Measurements from ENCODE around the gene COX7B. TPM values are rescaled to one million over a fixed set of nuclear protein-coding genes. Genes with fewer than 3 reads are reported as not detected.
"Not testable (repeated sequence)": the region's sequence is repeated elsewhere in the genome, so short reads cannot be mapped to it uniquely, and the experiment has no call there.

The COX7B gene, protein sequence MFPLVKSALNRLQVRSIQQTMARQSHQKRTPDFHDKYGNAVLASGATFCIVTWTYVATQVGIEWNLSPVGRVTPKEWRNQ
- polyA plus RNA-seq: 100 to 1,000 TPM; 287 to 697 (median 562) TPM

GRCh38 chrX:77899081-77899828 lies at the start of gene COX7B:
COX7B (plus strand) TSS chrX:77899468; CDS start chrX:77899554, 86 bp downstream.
- WGBS, 3 donors: 1 to 37% (median 1%) methylated on average over 28 of the region's 28 CpGs
- no peak within 1 kb of the TSS for H3K27ac ChIP-seq (ENCODE audit: low read depth, low read length)

DNA sequence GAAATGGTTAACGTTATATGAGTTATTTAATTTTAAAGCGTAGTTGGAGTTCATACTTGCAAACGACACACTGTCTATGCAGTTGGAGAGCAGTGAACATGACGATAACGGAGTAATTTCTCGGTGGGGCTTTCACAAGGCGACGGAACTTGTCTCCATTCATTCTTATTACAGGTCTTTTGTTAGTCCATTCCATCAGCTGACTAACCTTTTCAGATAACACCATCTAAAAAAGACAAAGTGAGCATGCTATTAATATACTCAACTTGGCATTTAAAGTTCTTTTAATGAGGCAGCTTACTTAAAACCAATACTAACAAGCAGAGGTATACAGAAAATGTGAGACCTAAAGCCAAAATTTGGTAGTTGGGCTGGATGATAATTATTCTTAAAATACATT lies 23.9 kb upstream of the COX7B start:
- no peak overlapping the region for H3K27ac ChIP-seq (ENCODE audit: low read depth, low read length)
- 87 to 98% (median 97%) methylated on average over 8 of the region's 8 CpGs for WGBS, 3 donors

DNA sequence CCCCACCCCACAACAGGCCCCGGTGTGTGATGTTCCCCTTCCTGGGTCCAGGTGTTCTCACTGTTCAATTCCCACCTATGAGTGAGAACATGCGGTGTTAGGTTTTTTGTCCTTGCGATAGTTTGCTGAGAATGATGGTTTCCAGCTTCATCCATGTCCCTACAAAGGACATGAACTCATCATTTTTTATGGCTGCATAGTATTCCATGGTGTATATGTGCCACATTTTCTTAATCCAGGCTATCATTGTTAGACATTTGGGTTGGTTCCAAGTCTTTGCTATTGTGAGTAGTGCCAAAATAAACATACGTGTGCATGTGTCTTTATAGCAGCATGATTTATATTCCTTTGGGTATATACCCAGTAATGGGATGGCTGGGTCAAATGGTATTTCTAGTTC lies 17.9 kb upstream of the COX7B start:
- WGBS, 3 donors: 69 to 92% (median 83%) methylated on average over 3 to 4 of the region's 4 CpGs
- H3K27ac ChIP-seq (ENCODE audit: low read depth, low read length): not testable (repeated sequence)

DNA sequence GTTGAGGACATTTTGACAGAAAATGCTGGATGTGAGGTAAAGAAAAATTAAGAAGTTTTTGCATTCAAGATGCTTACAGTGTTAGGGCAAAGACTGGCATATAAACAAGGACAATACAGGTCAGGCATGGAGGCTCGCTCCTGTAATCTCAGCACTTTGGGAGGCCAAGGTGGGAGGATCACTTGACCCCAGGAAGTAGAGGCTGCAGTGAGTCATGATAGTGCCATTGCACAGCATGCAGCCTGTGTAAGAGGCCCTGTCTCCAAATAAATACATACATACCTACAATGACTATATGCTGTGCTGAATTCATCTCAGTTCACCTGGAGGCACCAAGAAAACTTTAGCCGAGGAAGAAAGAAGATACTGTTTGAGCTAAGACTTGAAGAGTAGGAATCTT lies 6.4 kb upstream of the COX7B start:
- 84 to 96% (median 87%) methylated on average over 2 of the region's 2 CpGs for WGBS, 3 donors
- H3K27ac ChIP-seq (ENCODE audit: low read depth, low read length): no peak overlapping the region

DNA sequence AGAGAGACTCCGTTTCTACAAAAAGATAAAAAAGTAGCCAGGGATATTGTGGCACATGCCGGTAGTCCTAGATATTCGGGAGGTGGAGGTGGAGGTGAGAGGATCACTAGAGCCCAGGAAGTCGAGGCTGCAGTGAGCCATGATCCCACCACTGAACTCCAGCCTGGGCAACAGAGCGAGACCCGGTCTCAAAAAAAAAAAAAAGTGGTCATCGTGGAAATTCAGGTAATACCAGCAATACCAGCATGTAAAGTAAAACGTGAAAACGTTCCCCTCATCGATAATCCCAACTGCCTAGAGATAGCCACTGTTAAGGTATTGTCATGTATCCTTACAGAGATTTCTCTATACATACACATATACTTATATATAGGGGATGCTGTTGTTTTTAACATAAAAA lies 5.6 kb upstream of the COX7B start:
- 29 to 79% (median 67%) methylated on average over 7 to 10 of the region's 10 CpGs for WGBS, 3 donors
- H3K27ac ChIP-seq (ENCODE audit: low read depth, low read length): no peak overlapping the region

DNA sequence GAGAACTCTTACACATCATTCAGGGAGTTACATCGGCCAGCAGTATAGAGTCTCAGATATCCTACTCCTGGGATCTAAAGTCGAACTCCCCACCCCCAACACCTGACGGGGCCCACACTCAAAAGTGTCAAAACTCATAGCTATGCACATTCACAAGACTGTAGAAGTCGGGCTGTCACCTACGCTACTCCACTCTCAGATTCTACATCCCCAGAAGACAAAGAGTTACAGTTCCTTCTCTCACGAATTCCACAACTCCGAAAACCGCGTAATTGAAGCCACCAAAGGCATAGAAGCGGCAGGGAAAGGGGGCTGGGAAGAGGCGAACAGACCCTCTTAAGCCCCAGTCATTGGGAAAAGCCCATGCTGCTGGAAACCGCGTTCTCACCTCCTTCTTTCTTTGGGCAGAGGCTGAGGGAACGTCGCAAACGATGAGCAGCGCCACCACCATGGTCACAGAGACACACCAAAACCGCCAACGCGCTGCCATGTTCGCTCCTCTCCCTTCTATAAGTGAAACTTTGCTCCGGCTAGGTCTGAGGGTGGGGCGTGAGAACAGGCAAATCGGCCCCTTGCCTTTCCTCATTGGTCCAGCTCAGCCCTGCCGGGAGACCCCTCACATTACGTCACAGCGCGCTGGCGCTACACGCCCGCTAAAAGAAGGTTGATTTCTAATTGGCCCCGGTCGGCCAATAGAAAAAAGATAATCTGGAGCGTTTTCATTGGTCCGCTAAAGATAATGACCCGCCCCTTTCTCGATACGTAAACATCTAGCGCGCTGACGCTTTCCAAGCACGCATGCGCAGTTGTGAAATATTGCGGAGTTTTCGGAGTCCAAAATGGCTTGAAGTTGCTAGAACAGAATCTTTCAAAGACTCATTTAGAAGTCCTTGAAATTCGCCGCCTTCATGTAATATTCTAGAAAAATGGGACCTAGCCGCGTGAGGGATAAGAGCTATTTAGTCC lies 4.1 kb upstream of the COX7B start, which contains the start of gene MAGT1:
Gene MAGT1 (minus strand): TSS at position 515 of the 966 bp plus-strand sequence. CDS start 25 bp downstream, at position 490.
- peak within 1 kb of the TSS; percentile 75 for H3K27ac ChIP-seq (ENCODE audit: low read depth, low read length)
- WGBS, 3 donors: 0 to 32% (median 0%) methylated on average over 49 of the region's 49 CpGs

DNA sequence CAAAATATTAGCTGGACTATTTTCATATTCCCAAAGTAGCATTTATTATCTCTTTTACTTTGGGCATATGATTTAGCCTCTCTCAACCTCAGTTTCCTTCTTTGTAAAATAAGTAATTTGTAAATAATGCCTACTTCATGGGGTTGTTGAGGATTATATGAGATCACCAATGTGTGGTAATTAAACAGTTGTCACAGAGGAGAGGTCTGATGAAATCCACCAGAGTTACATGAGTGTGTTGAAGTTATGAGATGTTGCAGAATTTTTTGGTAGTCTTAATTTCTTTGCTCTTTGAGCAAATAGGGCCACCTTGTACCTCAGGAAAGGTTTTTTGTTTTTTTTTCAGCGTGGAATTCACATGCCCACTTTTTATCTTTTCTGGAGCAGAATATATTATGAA lies 1.4 kb downstream of the COX7B start:
- no peak overlapping the region for H3K27ac ChIP-seq (ENCODE audit: low read depth, low read length)
- WGBS, 3 donors: 47 to 70% (median 69%) methylated on average over 1 of the region's 1 CpG

DNA sequence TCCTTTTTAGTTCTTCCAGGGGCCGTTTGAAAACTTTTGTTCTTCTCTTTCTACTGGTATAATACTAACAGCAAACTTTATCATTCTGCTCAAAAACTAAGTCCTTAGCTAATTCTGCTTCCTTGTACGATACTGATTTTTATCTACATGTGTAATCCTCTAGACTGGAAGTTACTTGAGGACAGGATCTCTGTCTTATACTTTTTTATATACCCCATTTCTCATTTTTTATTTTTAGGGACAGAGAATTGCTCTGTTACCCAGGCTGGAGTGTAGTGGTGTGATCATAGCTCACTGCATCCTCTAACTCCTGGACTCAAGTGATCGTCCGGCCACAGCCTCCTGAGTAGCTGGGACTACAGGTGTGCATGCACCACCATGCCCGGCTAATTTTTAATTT lies 2.2 kb downstream of the COX7B start:
- WGBS, 3 donors: 82 to 88% (median 84%) methylated on average over 5 of the region's 5 CpGs
- H3K27ac ChIP-seq (ENCODE audit: low read depth, low read length): no peak overlapping the region

GRCh38 chrX:77910108-77910840 lies 11.0 kb downstream of the COX7B start, which contains the start of gene ATP7A:
ATP7A (plus strand) TSS chrX:77910693; CDS start chrX:77971642, 60,949 bp downstream.
- 1 to 33% (median 2%) methylated on average over 29 to 36 of the region's 36 CpGs for WGBS, 3 donors
- no peak within 1 kb of the TSS for H3K27ac ChIP-seq (ENCODE audit: low read depth, low read length)

GRCh38 chrX:77917294-77917933 lies 18.1 kb downstream of the COX7B start:
- no peak overlapping the region for H3K27ac ChIP-seq (ENCODE audit: low read depth, low read length)
- 36 to 60% (median 44%) methylated on average over 2 of the region's 2 CpGs for WGBS, 3 donors

DNA sequence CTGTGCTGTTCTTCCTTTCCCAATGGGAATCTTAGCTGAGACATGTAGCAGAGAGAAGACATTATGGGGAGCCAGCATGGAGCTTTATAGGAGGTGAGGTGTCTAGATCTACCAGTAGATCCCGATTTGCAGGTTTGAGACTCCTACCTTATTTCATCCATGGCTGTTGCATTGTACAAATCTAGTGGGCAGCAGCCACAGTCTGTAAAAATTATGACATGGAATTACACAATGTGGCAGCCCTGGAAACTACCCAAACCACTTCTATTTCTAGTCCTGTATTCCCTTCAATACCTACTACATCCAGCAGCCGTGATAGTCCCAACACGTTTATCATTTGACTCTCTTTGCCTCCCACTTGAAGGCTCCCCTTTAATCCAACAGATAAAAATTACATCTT lies 19.3 kb downstream of the COX7B start:
- no peak overlapping the region for H3K27ac ChIP-seq (ENCODE audit: low read depth, low read length)
- 22 to 62% (median 50%) methylated on average over 3 of the region's 3 CpGs for WGBS, 3 donors

- not testable (repeated sequence) for H3K27ac ChIP-seq (ENCODE audit: low read depth, low read length)
- WGBS, 3 donors: 61 to 82% (median 72%) methylated on average over 6 of the region's 6 CpGs
Measured at GRCh38 chrX:77919370-77919769, 20.1 kb downstream of the COX7B start.

DNA sequence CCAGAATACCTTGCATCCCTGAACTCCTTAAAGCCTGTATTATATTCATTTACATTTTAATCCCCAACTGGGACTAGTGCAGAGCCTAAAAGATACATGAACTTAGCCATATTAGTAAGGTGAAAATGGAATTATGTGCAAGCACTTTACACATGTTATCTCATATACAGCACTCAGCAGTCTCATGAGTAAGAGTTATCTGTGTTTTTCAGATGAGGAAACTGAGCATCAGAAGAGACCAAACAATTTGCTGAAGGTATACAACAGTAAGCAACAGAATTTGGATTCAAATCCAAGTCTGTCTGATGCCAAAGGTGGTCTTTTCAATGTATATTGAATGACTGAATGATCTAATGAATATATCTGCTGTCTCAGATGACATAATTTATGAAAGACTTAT lies 23.5 kb downstream of the COX7B start:
- H3K27ac ChIP-seq (ENCODE audit: low read depth, low read length): no peak overlapping the region

DNA sequence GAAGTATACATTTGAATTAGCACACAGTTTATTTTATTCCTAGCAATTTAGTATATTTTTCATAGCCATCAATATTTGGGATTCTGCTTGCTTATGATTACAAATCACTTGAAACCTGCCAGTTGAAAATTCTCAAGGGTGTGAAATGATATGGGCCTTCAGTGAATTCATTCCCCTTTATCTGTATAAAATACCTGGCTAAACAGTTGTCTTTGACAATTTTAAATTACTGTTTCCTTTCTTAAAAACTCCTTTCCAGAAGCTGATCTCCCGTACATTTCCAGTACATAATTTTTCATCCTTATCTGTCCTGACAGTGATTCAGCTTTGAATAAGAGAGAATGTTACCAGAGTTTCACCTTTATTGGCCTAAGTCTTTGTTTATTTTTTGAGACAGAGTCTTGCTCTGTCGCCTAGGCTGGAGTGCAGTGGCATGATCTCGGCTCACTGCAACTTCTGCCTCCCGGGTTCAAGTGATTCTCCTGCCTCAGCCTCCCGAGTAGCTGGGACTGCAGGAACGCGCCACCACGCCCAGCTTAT lies 25.1 kb downstream of the COX7B start:
- WGBS, 3 donors: 69 to 91% (median 85%) methylated on average over 8 of the region's 8 CpGs

GRCh38 chrX:77925764-77926163 lies 26.5 kb downstream of the COX7B start:
- WGBS, 3 donors: 25 to 57% (median 26%) methylated on average over 3 of the region's 3 CpGs
- H3K27ac ChIP-seq (ENCODE audit: low read depth, low read length): no peak overlapping the region

More for the DNA sequence above, 25.1 kb downstream of the COX7B start:
- no peak overlapping the region for H3K27ac ChIP-seq (ENCODE audit: low read depth, low read length)

GRCh38 chrX:77930581-77930980 lies 31.3 kb downstream of the COX7B start:
- WGBS, 3 donors: 33 to 86% (median 45%) methylated on average over 1 of the region's 1 CpG
- no peak overlapping the region for H3K27ac ChIP-seq (ENCODE audit: low read depth, low read length)

- H3K27ac ChIP-seq (ENCODE audit: low read depth, low read length): no peak overlapping the region
- 66 to 85% (median 71%) methylated on average over 1 of the region's 1 CpG for WGBS, 3 donors
Measured at GRCh38 chrX:77935886-77936285, 36.6 kb downstream of the COX7B start.

- no peak overlapping the region for H3K27ac ChIP-seq (ENCODE audit: low read depth, low read length)
Measured at GRCh38 chrX:77936299-77936698, 37.0 kb downstream of the COX7B start.
